ENCODE results near the gene PIF1.

DNA sequence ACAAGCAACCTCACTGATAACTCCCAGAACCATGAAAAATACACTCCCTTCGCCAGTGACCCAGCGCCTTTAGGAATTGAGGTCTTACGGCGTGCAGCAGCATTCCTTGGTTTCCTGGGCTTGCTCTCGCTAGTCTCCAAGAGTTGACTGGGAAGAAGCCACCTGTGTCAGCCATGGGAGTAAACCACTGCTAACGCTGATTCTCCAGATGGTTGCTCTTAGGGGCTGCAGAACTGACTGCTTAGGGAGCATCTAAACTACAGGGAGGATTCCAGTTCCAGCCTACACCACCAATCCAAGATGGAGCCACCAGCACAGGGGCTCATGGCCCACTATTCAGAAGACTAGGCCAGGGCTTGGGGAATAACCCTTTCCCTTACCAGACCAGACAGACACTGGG lies 52.5 kb downstream of the PIF1 start:
- TF ChIP-seq POLR2A (IDR thresholded peaks at IDR 0.05) = no peak
- TF ChIP-seq, protein P1, sequence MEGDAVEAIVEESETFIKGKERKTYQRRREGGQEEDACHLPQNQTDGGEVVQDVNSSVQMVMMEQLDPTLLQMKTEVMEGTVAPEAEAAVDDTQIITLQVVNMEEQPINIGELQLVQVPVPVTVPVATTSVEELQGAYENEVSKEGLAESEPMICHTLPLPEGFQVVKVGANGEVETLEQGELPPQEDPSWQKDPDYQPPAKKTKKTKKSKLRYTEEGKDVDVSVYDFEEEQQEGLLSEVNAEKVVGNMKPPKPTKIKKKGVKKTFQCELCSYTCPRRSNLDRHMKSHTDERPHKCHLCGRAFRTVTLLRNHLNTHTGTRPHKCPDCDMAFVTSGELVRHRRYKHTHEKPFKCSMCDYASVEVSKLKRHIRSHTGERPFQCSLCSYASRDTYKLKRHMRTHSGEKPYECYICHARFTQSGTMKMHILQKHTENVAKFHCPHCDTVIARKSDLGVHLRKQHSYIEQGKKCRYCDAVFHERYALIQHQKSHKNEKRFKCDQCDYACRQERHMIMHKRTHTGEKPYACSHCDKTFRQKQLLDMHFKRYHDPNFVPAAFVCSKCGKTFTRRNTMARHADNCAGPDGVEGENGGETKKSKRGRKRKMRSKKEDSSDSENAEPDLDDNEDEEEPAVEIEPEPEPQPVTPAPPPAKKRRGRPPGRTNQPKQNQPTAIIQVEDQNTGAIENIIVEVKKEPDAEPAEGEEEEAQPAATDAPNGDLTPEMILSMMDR (IDR thresholded peaks at IDR 0.05) = no peak

Data from ovary (tissue), 3 donors.